ENCODE data around the gene GALNT14. TPM values are rescaled to one million over a fixed set of nuclear protein-coding genes. Genes with fewer than 3 reads are reported as not detected.
A peak's percentile ranks its signal among the peaks of the same experiment; 100 is the strongest.

The GALNT14 gene
- total and polyA plus RNA-seq, 2 of the 8 experiments (the other 6 are each of a cell fraction or from before 2014, with no cell fraction given) = 13.0 to 13.7 TPM

- no peaks in the 10 kb centered on the region for H3K79me2 ChIP-seq (ENCODE audit: control insufficient read depth in 1 of 2, insufficient read depth in 2 of 2, low read length in 2 of 2)
- DNase-seq (ENCODE audit: low read depth in 1 of 2, low spot score in 2 of 2) = peak in 1 of 2 experiments; percentile 19
- TF ChIP-seq NRF1 (IDR thresholded peaks at IDR 0.05; ENCODE audit: low read depth, low read length) (no peak), CTBP2 (IDR thresholded peaks at IDR 0.05; ENCODE audit: borderline replicate concordance, insufficient read depth, insufficient read length, low read length) (no peak), NANOG (IDR thresholded peaks at IDR 0.05; ENCODE audit: insufficient read depth, low read depth, low read length, poor library complexity, severe bottlenecking) (no peak), HDAC2 (IDR thresholded peaks at IDR 0.05; ENCODE audit: borderline replicate concordance in 1 of 2, low read depth in 2 of 2, low read length in 2 of 2) (no peak), SP1 (IDR thresholded peaks at IDR 0.05; ENCODE audit: low read depth, low read length) (no peak), SAP30 (IDR thresholded peaks at IDR 0.05; ENCODE audit: insufficient read depth, insufficient replicate concordance, low read length) (no peak), SIX5 (IDR thresholded peaks at IDR 0.05; ENCODE audit: low read depth, low read length) (no peak), KDM1A (IDR thresholded peaks at IDR 0.05; ENCODE audit: borderline replicate concordance, low read length) (no peak), GTF2F1 (IDR thresholded peaks at IDR 0.05; ENCODE audit: borderline replicate concordance, low read depth, low read length) (no peak), TAF7 (optimal IDR thresholded peaks at IDR 0.05; ENCODE audit: borderline replicate concordance, low read depth, low read length) (no peak), POU5F1 (IDR thresholded peaks at IDR 0.05; ENCODE audit: low read depth, low read length) (no peak)
- H4K5ac ChIP-seq (ENCODE audit: insufficient read length, low read depth, low read length) = no peak overlapping the region
- no peak overlapping the region for H3K27ac ChIP-seq (ENCODE audit: low read depth, low read length)
- ChIA-PET CTCF (ENCODE audit: partially characterized antibody) (interaction anchor here (0.7 to 1.3 kb wide), 2 partner anchors 14 to 1029 kb away, joined by 3 read pairs; no protein-coding TSS in a partner anchor), POLR2A (ENCODE audit: partially characterized antibody) (no interaction called here)
- no peak overlapping the region for H2AK5ac ChIP-seq (ENCODE audit: low read depth, low read length)
- no peak overlapping the region for H4K8ac ChIP-seq (ENCODE audit: extremely low read depth, insufficient read depth, low read length)
- no peaks in the 10 kb centered on the region for H4K20me1 ChIP-seq (replicated peaks in 1 of 2; ENCODE audit: control insufficient read depth in 1 of 2, insufficient read depth in 2 of 2, low read length in 2 of 2)
- no peaks in the 10 kb centered on the region for H3K9me3 ChIP-seq (ENCODE audit: insufficient read depth in 2 of 2, low read depth in 1 of 2, low read length in 1 of 2)
- no peaks in the 10 kb centered on the region for H3K36me3 ChIP-seq (ENCODE audit: control insufficient read depth in 2 of 4, insufficient read depth in 4 of 4, low read length in 3 of 4)
- no peak overlapping the region for H3K14ac ChIP-seq (ENCODE audit: insufficient read length)
- no peak overlapping the region for H3K4ac ChIP-seq (replicated peaks; ENCODE audit: insufficient read length, low read depth, low read length)
- no peak overlapping the region for H2BK15ac ChIP-seq (ENCODE audit: low read length)
- no peaks in the 10 kb centered on the region for H3K4me1 ChIP-seq (replicated peaks in 1 of 4; ENCODE audit: control insufficient read depth in 3 of 4, insufficient read depth in 4 of 4, low read length in 3 of 4)
- no peak overlapping the region for H3K23ac ChIP-seq (ENCODE audit: insufficient read length)
- no peak overlapping the region for H3K4me3 ChIP-seq (ENCODE audit: extremely low read depth in 1 of 4, insufficient read depth in 2 of 4, low read depth in 3 of 4, low read length in 4 of 4)
- no peak overlapping the region for H3K4me2 ChIP-seq (ENCODE audit: insufficient read depth in 1 of 2, low read depth in 2 of 2, low read length in 2 of 2)
- H4K91ac ChIP-seq (replicated peaks; ENCODE audit: insufficient read length, low read length) = no peak overlapping the region
- H3K56ac ChIP-seq (replicated peaks; ENCODE audit: insufficient read length, low read depth, low read length) = no peak overlapping the region
- no peak overlapping the region for H2BK20ac ChIP-seq (ENCODE audit: low read length)
- H3K79me1 ChIP-seq (ENCODE audit: low read depth, low read length) = no peaks in the 10 kb centered on the region
- 92% methylated on average over 4 of the region's 4 CpGs; no CpG with 5 or more reads in 1 of the 2 experiments for WGBS, 2 experiments (ENCODE audit: extremely low coverage in 1 of 2, insufficient coverage in 1 of 2, insufficient read length in 1 of 2, insufficient replicate concordance in 2 of 2, low coverage in 1 of 2, low lambda C conversion rate in 2 of 2, missing lambda C conversion rate in 1 of 2)
- no peaks in the 10 kb centered on the region for H3K27me3 ChIP-seq (replicated peaks in 1 of 4; ENCODE audit: control insufficient read depth in 3 of 4, extremely low read depth in 1 of 4, insufficient read depth in 3 of 4, low read length in 3 of 4)
- H2AFZ ChIP-seq (ENCODE audit: low read length) = no peak overlapping the region
- H2BK120ac ChIP-seq (replicated peaks; ENCODE audit: low read depth, low read length) = no peak overlapping the region
- no peak overlapping the region for H2BK12ac ChIP-seq (ENCODE audit: low read depth, low read length)
- no peaks in the 10 kb centered on the region for H3K23me2 ChIP-seq (ENCODE audit: low read depth, low read length)
- H3K18ac ChIP-seq (ENCODE audit: extremely low read depth, low read length) = no peak overlapping the region
- H3K9ac ChIP-seq (replicated peaks in 1 of 4; ENCODE audit: extremely low read depth in 1 of 4, low read depth in 3 of 4, low read length in 3 of 4) = no peak overlapping the region
- H2BK5ac ChIP-seq (ENCODE audit: low read depth, low read length) = no peak overlapping the region
- no peak for FAIRE-seq
Measured at GRCh38 chr2:31187166-31187565, 48.9 kb upstream of the GALNT14 start.

All from H1 (cell line).